ENCODE measurements around the gene MARK4.

GRCh38 chr19:45346449-45346848, 95.4 kb downstream of the MARK4 start:
- TF ChIP-seq CTCF (IDR thresholded peaks at IDR 0.05) (no peak), POLR2A (IDR thresholded peaks at IDR 0.05) (no peak)

Measured in esophagus squamous epithelium (tissue), 4 donors.